ENCODE data around the gene DYNLT4. TPM values are rescaled to one million over a fixed set of nuclear protein-coding genes. Genes with fewer than 3 reads are reported as not detected.
"Not testable (repeated sequence)": the region's sequence is repeated elsewhere in the genome, so short reads cannot be mapped to it uniquely, and the experiment has no call there.

Gene DYNLT4
- total and polyA plus RNA-seq, 4 donors: 0.29 to 0.50 TPM; not detected in 2

GRCh38 chr1:44839576-44839975, 32.4 kb upstream of the DYNLT4 start:
- H3K9me3 ChIP-seq (ENCODE audit: control insufficient read depth in 4 of 4, low read length in 3 of 4): no peaks in the 10 kb centered on the region

GRCh38 chr1:44838294-44838693, 31.1 kb upstream of the DYNLT4 start:
- H3K27me3 ChIP-seq (ENCODE audit: control insufficient read depth in 4 of 4, insufficient read depth in 4 of 4, low read length in 3 of 4); H3K9ac ChIP-seq (ENCODE audit: low read depth in 1 of 2, low read length in 2 of 2); H3K9me3 ChIP-seq (ENCODE audit: control insufficient read depth in 4 of 4, low read length in 3 of 4); H3K4me1 ChIP-seq (ENCODE audit: control insufficient read depth in 4 of 4, insufficient read depth in 4 of 4, low read length in 3 of 4); H3K27ac ChIP-seq (ENCODE audit: low read depth in 1 of 2, low read length in 2 of 2); DNase-seq (ENCODE audit: low spot score); H3K36me3 ChIP-seq (ENCODE audit: control insufficient read depth in 4 of 4, insufficient read depth in 3 of 4, low read depth in 1 of 4, low read length in 3 of 4); H3K4me3 ChIP-seq (ENCODE audit: low read depth in 1 of 3, low read length in 3 of 3): not testable (repeated sequence)
- WGBS: 94% methylated on average over 11 of the region's 11 CpGs

More at GRCh38 chr1:44839576-44839975, 32.4 kb upstream of the DYNLT4 start:
- Histone ChIP-seq H3K9ac (ENCODE audit: low read depth in 1 of 2, low read length in 2 of 2) (no peak overlapping the region), H3K27ac (ENCODE audit: low read depth in 1 of 2, low read length in 2 of 2) (no peak overlapping the region), H3K4me3 (ENCODE audit: low read depth in 1 of 3, low read length in 3 of 3) (no peak overlapping the region), H3K36me3 (ENCODE audit: control insufficient read depth in 4 of 4, insufficient read depth in 3 of 4, low read depth in 1 of 4, low read length in 3 of 4) (no peaks in the 10 kb centered on the region), H3K4me1 (ENCODE audit: control insufficient read depth in 4 of 4, insufficient read depth in 4 of 4, low read length in 3 of 4) (peaks cover 0 to 8% (median 6%) of the 10 kb centered on the region in 4 donors), H3K27me3 (ENCODE audit: control insufficient read depth in 4 of 4, insufficient read depth in 4 of 4, low read length in 3 of 4) (no peaks in the 10 kb centered on the region)
- TF ChIP-seq NR2F2 (IDR thresholded peaks at IDR 0.05) (no peak), SP1 (IDR thresholded peaks at IDR 0.05) (no peak), RAD21 (IDR thresholded peaks at IDR 0.05) (no peak), RXRA (IDR thresholded peaks at IDR 0.05) (no peak), GABPA (IDR thresholded peaks at IDR 0.05 in 1 of 2, conservative IDR thresholded peaks at IDR 0.05 in 1 of 2) (no peak), MAX (IDR thresholded peaks at IDR 0.05) (no peak), JUND (IDR thresholded peaks at IDR 0.05) (no peak), FOXA1 (IDR thresholded peaks at IDR 0.05) (no peak), YY1 (IDR thresholded peaks at IDR 0.05) (no peak), ZBTB33 (IDR thresholded peaks at IDR 0.05) (no peak), REST (IDR thresholded peaks at IDR 0.05) (no peak), EGR1 (IDR thresholded peaks at IDR 0.05; ENCODE audit: low read depth in 2 of 2) (no peak)
- 80% methylated on average over 4 of the region's 4 CpGs for WGBS
- no peak for DNase-seq (ENCODE audit: low spot score)
